Keratinocyte (primary cell): ENCODE results near the gene TUT4. TPM values are rescaled to one million over a fixed set of nuclear protein-coding genes. Genes with fewer than 3 reads are reported as not detected.

Experiments
- DNase-seq: peaks from one replicate; pipeline ENCODE4 v3.0.0-alpha.2; 2011; ENCODE audit warnings: low read depth, missing footprints, low spot score
- FAIRE-seq: peaks from 2 replicates; lab custom pipeline; 2011; peaks lifted over from hg19 to GRCh38; lab: Jason Lieb, UNC
- H2AFZ ChIP-seq: 2 replicates; pipeline ENCODE4 v1.6.0; 2012; ENCODE audit warnings: low read length, control low read depth, inconsistent platforms; ENCODE audit not compliant: control insufficient read depth
- H3K27ac ChIP-seq: 2 replicates; pipeline ENCODE4 v1.5.1; 2011; ENCODE audit warnings: low read length; ENCODE audit not compliant: control insufficient read depth, insufficient read depth
- H3K27me3 ChIP-seq: 3 replicates; pipeline ENCODE4 v1.6.0; 2011; ENCODE audit warnings: low read length; ENCODE audit not compliant: control insufficient read depth, insufficient read depth; ENCODE audit errors: extremely low read depth
- H3K36me3 ChIP-seq, 2 experiments: 2 replicates in 1 of 2; 3 replicates in 1 of 2; pipeline ENCODE4 v1.5.1; 2011; ENCODE audit warnings: low read length in 2 of 2, mild to moderate bottlenecking in 1 of 2; ENCODE audit not compliant: control insufficient read depth in 2 of 2, insufficient read depth in 2 of 2; ENCODE audit errors: extremely low read depth in 1 of 2
- H3K4me1 ChIP-seq: 3 replicates; pipeline ENCODE4 v1.5.1; 2011; ENCODE audit warnings: low read length; ENCODE audit not compliant: control insufficient read depth, insufficient read depth; ENCODE audit errors: extremely low read depth
- H3K4me2 ChIP-seq: 3 replicates; pipeline ENCODE4 v1.6.0; 2011; ENCODE audit warnings: low read depth, low read length; ENCODE audit not compliant: control insufficient read depth, insufficient read depth; ENCODE audit errors: extremely low read depth
- H3K4me3 ChIP-seq, 3 experiments: fragments of 200-600 bp in 1 of 3; sonication (generic) in 1 of 3; 2 replicates in 2 of 3; 3 replicates in 1 of 3; pipeline ENCODE4 v1.5.1; 2011 to 2016; ENCODE audit warnings: low read length in 3 of 3, mild to moderate bottlenecking in 3 of 3, control low read depth in 2 of 3, inconsistent platforms in 1 of 3, low read depth in 1 of 3, mixed read lengths in 1 of 3, mixed run types in 1 of 3, moderate library complexity in 1 of 3; ENCODE audit not compliant: control insufficient read depth in 2 of 3, insufficient read depth in 2 of 3; ENCODE audit errors: extremely low read depth in 1 of 3
- H3K79me2 ChIP-seq: 2 replicates; pipeline ENCODE4 v1.6.0; 2012; ENCODE audit warnings: low read length; ENCODE audit not compliant: control insufficient read depth, insufficient read depth
- H3K9ac ChIP-seq: 3 replicates; pipeline ENCODE4 v1.6.0; 2011; ENCODE audit warnings: low read length; ENCODE audit not compliant: control insufficient read depth, insufficient read depth; ENCODE audit errors: extremely low read depth
- H3K9me1 ChIP-seq: 3 replicates; pipeline ENCODE4 v1.6.0; 2011; ENCODE audit warnings: low read length; ENCODE audit not compliant: control insufficient read depth, insufficient read depth; ENCODE audit errors: extremely low read depth
- H3K9me3 ChIP-seq: 2 replicates; pipeline ENCODE4 v1.5.1; 2012; ENCODE audit warnings: low read depth, low read length; ENCODE audit not compliant: control insufficient read depth
- H4K20me1 ChIP-seq: 3 replicates; pipeline ENCODE4 v1.6.0; 2011; ENCODE audit warnings: low read length; ENCODE audit not compliant: control insufficient read depth, insufficient read depth; ENCODE audit errors: extremely low read depth
- EZH2 ChIP-seq: IDR thresholded peaks from one replicate; pipeline ENCODE4 v1.6.1; 2012; ENCODE audit warnings: inconsistent platforms, mild to moderate bottlenecking, low read length, moderate library complexity
- dilution Hi-C: fragments of 300-500 bp; cut with MboI; formaldehyde crosslinking; loops from one replicate; pipeline ENCODE4 v1.7.0; 2020; ENCODE audit warnings: low sequenced_read_pairs; ENCODE audit not compliant: extremely low pct_ligation_motif_present
- polyA plus RNA-seq, 5 experiments: library from polyadenylated mRNA; depleted of rRNA in 3 of 5; stranded (reverse) in 3 of 5; stranded (forward) in 1 of 5; unstranded in 1 of 5; fragments of >200 nt; gene quantifications; 1 replicate in 1 of 5; 2 replicates in 3 of 5; 3 replicates in 1 of 5; pipeline versions ENCODE4 v1.2.1 to v1.2.3, GENCODE V29; 2011 to 2012; ENCODE audit warnings: missing spikeins in 2 of 5, low read depth in 1 of 5, low replicate concordance in 1 of 5
- TF ChIP-seq, protein P1 (sequence below), 3 experiments: IDR thresholded peaks in 1 of 3; conservative IDR thresholded peaks in 1 of 3; optimal IDR thresholded peaks in 1 of 3; 2 replicates in 2 of 3; 3 replicates in 1 of 3; pipeline versions ENCODE3 to v1.5.1; 2011; ENCODE audit warnings: low read length in 3 of 3, mild to moderate bottlenecking in 3 of 3, moderate library complexity in 2 of 3, control low read depth in 1 of 3, inconsistent platforms in 1 of 3; ENCODE audit not compliant: insufficient read depth in 2 of 3; ENCODE audit errors: extremely low read depth in 1 of 3

Gene TUT4
- polyA plus RNA-seq, 1 donor (not counting 4 experiments of a cell fraction or from before 2014, with no cell fraction given) = 27.5 TPM

DNA sequence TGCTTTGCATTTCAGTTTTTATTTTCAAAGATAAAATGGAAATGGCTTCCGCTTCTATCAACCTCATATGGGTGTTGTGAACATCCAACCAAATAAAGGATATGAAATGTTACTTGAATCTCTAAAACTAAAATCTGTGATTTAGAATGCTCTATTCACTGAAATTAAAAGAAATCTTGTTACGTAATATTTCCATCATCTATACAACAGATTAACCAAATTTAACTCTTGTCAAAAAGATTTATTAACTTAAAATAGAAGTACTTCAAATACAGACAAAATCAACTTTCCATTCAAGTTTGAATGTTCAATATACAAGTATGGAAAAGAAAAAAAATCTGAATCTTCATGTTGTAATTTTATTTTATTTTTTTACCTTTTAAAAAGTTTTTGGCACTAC lies 129.8 kb downstream of the TUT4 start:
- dilution Hi-C loops = no loop called here
- no peak overlapping the region for H2AFZ ChIP-seq
- DNase-seq (no peak), FAIRE-seq (no peak)
- peaks cover 4% of the 10 kb centered on the region for H3K4me1 ChIP-seq
- no peak overlapping the region for H3K4me3 ChIP-seq
- no peak overlapping the region for H3K4me2 ChIP-seq
- H3K9me3 ChIP-seq = no peaks in the 10 kb centered on the region
- H3K9ac ChIP-seq = no peak overlapping the region
- H3K27ac ChIP-seq = no peak overlapping the region
- no peaks in the 10 kb centered on the region for H3K9me1 ChIP-seq
- no peaks in the 10 kb centered on the region for H3K27me3 ChIP-seq
- peaks cover 7 to 8% of the 10 kb centered on the region in 2 experiments for H3K36me3 ChIP-seq
- H4K20me1 ChIP-seq = no peaks in the 10 kb centered on the region
- TF ChIP-seq EZH2 = no peak
- TF ChIP-seq, protein P1, sequence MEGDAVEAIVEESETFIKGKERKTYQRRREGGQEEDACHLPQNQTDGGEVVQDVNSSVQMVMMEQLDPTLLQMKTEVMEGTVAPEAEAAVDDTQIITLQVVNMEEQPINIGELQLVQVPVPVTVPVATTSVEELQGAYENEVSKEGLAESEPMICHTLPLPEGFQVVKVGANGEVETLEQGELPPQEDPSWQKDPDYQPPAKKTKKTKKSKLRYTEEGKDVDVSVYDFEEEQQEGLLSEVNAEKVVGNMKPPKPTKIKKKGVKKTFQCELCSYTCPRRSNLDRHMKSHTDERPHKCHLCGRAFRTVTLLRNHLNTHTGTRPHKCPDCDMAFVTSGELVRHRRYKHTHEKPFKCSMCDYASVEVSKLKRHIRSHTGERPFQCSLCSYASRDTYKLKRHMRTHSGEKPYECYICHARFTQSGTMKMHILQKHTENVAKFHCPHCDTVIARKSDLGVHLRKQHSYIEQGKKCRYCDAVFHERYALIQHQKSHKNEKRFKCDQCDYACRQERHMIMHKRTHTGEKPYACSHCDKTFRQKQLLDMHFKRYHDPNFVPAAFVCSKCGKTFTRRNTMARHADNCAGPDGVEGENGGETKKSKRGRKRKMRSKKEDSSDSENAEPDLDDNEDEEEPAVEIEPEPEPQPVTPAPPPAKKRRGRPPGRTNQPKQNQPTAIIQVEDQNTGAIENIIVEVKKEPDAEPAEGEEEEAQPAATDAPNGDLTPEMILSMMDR (optimal IDR thresholded peaks at IDR 0.05 in 1 of 3, IDR thresholded peaks at IDR 0.05 in 1 of 3, conservative IDR thresholded peaks at IDR 0.05 in 1 of 3; ENCODE audit: extremely low read depth in 1 of 3, insufficient read depth in 2 of 3, low read length in 3 of 3) = no peak
- no peaks in the 10 kb centered on the region for H3K79me2 ChIP-seq

DNA sequence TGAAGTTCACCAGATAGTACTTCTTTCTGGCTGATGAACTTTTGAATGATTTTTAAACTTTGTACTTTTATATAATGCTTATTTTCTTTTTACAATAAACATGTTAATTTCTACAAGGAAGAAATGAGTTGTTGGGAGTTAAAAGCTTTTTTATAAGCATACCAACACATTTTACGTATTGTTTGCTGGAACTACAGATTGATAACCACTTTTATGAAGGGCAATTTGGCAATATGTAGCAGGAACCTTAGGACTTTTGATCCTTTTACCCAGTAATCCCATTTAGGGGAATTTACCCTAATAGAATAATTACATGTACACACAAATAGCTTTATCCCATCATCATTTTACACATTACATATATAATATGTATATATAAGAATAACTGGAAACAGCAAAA lies 132.2 kb downstream of the TUT4 start:
- no peak overlapping the region for H3K4me2 ChIP-seq
- no peaks in the 10 kb centered on the region for H3K9me1 ChIP-seq
- H3K4me1 ChIP-seq = no peaks in the 10 kb centered on the region
- H2AFZ ChIP-seq = no peak overlapping the region
- no peak overlapping the region for H3K27ac ChIP-seq
- no peak overlapping the region for H3K9ac ChIP-seq
- dilution Hi-C loops = no loop called here
- DNase-seq (no peak), FAIRE-seq (no peak)
- H3K27me3 ChIP-seq = no peaks in the 10 kb centered on the region
- no peaks in the 10 kb centered on the region for H3K9me3 ChIP-seq
- no peaks in the 10 kb centered on the region for H4K20me1 ChIP-seq
- TF ChIP-seq, protein P1 (optimal IDR thresholded peaks at IDR 0.05 in 1 of 3, IDR thresholded peaks at IDR 0.05 in 1 of 3, conservative IDR thresholded peaks at IDR 0.05 in 1 of 3; ENCODE audit: extremely low read depth in 1 of 3, insufficient read depth in 2 of 3, low read length in 3 of 3) = no peak
- no peak for TF ChIP-seq EZH2
- H3K36me3 ChIP-seq = peaks cover 8 to 12% of the 10 kb centered on the region in 2 experiments
- no peaks in the 10 kb centered on the region for H3K79me2 ChIP-seq
- H3K4me3 ChIP-seq = no peak overlapping the region
